NK-92 treated with Interleukin-12 subunit alpha and Interleukin-12 subunit beta, amount 100 ng/mL, for 24 hours (cell line): ENCODE measurements around the gene ENDOU.

ENCODE experiments used
- DNase-seq: peaks from one replicate; lab custom pipeline; 2025; lab: John Stamatoyannopoulos, UW

ENDOU gene

DNA sequence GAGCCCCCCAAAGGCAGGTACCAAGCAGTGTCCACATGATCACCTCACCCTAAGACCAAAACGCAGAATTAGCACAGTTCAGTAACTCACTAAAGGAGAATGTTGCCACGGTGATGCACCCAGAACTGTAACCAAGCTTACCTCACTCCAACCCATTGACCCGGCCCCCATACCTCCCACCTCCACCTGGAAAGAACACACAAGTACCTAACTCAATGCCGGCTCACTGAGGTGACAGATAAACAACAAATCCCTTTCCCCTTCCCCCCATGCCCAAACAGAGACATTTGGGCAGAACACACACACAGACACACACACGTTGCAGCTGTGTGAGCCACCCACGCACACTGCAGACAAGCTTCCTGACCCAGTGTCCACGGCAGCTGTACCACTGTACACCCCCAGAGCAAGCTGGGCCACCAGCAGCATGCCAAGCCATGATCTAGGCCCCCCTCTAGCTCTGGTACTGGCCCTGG lies 32.1 kb upstream of the ENDOU start:
- no peak for DNase-seq

DNA sequence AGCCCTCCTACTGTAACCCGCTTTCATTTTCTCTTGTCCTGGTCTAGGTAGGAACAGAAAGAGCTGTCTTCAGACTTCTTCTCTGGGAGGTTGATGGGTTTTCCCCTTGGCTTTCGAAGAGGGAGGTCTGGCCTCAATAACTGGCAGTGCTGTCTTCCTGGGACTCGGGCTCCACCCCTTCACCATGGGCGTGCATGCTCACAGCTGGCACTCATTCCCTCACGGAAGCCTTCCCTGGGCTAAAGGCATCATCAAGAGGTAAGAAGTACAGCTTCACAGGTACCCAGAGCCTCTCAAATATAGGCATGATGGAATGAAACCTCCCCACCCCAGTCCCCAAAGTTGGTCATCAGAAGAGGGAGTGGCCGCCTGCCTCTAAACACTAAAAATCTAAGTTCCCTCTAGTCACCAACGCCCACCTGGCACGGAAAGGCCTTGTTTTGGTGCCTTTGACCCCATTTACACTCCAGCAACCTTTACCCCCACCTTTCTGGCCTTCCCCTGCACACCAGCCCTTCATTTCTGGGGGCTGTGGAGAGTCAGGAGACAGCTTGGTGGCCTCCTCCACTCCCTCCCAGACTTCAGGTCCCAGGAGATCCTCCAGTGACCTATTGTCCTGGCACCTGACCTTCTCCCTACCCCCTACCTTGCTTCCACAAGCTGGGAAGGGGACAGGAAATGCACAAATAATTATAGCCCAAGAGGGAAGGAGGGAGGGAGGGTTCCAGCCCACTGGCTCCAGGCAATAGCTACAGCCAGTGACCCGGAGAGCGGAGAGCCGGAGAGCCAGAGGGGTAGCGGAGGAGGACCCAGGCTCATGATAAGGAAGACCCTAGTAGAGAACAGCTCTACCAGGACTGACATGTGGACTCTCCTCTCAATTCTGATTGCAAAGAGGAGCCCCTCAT lies 30.6 kb upstream of the ENDOU start:
- no peak for DNase-seq

DNA sequence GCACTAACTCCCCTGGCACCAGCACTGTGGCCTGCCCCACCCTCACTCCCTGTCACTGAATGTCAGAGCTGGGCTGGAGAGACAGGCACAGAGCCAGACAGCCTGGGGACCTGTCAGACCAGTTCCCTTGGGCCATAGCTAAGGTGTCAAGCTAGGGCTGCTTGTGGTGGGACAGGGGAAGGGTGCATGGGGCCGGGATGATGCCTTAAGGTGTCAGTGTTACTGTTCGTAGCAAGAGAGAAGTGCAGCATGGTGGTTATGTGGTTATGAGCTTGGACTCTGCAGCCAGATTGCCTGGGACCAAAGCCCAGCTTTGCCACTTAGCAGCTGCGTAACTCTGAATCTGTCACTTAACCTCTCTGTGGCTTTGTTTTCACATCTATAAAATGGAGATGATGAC lies 29.6 kb upstream of the ENDOU start:
- peak; percentile 67 for DNase-seq

DNA sequence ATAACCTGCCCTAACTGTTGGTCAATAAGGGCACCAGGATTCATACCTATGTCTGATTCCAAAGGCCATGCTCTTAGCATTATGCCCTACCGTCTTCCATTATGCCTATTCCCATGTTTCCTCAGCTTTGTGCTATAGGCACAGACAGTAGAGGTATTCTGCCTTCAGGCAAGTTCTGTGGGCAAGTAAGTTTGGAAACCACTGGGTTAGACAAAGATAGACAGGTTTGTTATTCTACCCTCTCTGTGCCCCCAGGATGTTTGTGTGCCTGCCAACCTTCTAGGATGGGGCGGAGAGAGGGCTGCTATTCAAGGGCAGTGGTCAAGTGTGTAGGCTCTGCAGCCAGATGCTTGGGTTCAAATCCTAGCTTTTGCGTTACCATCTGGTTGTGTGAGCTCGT lies 28.8 kb upstream of the ENDOU start:
- no peak for DNase-seq

DNA sequence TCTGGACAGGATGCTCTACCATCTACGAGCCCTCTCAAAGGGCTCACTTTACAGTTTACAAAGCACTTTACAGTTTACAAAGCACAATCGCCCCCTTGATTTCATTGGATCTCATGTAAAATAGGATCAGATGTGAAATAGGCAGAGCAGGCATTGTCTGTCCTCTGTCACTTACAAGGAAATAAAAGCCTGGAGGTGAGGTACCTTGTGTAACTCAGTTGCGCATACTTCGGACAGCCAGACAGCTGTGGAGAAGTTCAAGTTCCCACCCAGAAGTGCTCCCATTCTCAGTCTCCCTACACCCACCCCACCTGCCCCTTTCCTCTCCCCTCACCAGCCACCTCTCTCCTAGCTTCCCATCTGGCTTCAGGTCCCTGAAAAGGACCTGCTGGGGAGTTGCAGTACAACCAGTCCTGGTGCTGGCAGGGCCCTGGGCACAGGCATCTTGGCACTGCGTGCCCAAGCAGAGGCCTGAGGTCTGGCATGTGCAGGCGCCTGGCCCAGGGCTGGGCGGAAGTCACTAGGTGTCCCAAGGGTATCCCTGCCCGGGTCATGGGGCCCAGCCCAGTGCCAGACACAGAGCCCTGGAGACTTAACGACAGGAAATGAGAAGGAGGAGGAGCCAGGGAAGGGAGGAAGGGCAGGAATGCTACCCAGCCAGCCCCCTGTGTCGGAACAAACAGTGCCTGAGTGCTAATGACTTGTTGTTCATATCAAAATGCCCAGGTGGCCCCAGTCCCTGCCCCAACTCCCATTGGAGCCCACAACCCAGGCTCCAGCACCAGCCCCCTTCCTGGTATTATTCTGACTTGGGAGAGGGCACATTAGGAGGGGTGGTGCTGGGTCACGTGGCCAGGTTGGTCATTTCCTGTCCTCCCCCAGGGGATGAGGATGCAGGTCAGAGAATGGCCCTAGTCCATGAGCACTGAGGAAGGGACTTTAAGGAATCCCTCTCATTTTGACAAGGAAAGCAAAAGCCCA lies 28.0 kb upstream of the ENDOU start:
- no peak for DNase-seq

DNA sequence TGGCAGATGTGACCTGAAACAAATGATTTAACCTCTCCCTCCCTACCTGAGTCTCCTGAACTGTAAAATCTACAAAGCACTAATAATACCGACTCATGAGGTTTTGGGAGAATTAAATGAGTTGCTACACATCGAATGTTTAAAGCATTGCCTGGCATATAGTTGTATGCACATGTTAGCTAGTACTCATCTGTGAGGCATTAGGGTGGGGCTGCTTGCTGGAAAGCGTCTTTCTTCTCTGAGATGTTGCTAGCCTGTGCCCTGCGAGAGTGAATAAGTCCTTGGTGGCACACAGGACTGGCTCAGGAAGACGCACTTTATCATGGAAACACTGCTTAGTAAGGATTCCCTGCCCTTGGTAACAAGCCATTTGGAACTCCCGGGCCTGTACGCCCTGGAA lies 27.3 kb upstream of the ENDOU start:
- no peak for DNase-seq

DNA sequence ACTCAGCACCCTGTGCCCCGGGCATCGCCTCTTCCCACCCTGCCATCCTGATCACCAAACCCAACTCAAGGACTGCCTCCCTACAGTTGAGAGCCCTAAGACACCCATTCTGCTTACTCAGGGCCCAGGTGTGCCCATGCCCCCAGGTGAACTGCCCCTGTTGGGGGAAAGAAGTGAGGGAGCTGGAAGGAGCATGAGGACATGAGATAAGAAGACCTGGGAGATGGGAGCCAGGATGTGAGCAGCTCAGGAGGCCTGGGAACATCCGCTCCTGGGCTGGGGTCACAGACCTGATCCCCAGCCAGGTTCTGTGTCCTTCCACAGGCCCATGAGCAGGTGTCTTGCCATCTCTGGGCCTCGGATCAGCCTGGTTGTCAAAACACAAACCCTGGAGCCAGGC lies 26.8 kb upstream of the ENDOU start:
- DNase-seq = no peak

DNA sequence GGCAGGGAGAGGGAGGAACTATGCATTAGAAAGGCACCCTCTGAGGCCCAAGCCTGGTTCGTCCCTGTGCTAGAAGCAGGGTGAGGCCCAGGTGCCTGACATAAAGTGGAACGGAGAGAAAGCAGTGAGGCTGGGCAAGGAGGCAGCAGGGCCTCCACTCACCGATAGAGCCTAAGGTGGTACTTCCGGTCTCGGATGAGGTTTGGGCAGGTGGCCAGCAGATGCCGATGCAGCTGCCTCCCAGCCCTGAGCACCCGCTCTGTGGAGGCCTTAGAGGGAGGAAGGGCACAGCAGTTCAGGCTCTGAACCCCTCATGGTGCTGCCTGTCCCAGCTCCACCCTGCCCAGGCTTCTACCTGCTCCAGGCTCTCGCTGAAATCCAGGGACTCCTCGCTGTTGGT lies 26.3 kb upstream of the ENDOU start:
- DNase-seq = no peak

DNA sequence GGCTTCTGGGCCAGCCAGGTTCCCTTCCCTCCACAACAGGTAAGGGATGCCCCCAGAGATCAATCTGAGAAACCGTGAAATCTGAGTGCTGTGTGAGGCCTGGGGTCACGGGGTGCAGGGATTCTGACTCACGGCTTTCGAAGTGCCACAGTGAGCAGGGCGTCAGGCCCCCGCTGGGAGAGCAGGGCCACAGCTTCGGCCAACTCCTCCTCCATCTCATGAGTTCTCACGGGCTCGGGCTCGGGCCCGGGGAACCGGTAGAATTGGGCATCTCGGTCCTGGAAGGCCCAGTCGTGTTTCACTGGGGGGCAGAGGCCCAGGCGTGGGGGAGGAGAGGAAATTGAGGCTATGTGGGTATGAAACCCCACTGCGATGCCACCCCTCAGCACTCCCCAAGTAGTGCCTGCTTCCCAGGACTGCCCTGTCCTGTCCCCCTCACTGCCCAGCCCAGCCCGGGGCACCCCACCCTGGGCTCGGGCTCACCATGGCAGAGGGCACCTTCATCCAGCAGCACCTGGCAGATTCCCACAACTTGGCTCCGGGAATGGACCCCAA lies 25.7 kb upstream of the ENDOU start:
- DNase-seq = no peak

DNA sequence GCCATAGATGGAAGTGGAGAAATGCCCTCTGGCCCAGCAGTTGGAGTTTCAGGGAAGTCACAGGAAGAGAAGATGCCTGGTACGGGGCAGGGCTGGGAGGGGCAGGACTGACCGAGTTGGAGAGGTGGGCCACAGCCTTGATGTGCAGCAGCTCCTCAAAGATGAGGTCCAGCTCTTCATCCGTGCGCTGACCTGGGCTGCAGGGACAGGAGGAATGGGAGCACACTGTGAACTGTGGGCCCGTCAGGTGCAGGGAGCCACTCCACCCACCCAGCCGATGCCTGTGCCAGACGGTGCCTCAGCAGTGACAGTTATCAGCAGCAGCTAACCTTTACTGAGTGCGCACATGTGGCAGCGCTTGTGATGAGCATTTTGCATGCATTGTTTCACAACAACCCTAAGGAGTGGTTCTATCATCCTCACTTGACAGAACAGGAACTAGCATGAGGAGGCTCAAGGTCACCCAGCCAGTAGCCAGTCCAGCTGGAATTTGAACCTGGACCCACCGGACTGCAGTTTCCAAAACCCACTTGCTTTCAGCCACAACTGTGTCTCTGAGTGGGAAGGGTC lies 25.0 kb upstream of the ENDOU start:
- DNase-seq = no peak

DNA sequence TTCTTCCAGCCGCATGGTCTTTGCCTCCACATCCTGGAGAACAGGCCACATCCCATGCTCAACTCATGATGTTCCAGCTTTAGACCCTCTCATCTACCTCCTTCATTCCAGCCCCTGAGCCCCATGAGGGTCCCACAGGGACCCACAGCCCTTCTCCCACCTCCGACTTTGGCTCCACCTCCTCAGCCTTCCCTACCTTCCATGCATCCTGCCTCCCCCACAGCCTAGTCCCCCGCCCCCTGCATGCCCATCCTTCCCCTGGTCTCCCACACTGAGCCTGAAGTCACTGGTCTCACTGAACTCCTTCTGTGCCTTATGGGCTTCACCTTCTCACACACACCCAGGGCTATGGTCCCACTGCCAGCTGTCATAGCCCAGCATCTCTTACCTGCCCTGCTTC lies 23.6 kb upstream of the ENDOU start:
- no peak for DNase-seq

DNA sequence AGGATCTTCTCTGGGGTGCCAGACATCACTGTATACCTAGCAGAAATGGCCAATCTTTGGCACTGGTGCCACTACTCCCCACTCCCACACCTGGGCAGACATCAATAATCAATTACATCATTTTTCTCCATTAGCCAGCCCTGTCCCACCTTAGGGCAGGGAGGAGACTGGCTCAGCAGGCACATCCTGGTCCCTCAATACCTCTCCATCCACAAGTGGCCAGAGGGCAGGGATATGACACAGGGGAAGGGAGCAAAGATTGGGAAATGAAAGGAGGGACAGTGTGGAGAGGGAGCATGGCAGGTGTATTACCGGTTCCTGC lies 23.2 kb upstream of the ENDOU start:
- no peak for DNase-seq

DNA sequence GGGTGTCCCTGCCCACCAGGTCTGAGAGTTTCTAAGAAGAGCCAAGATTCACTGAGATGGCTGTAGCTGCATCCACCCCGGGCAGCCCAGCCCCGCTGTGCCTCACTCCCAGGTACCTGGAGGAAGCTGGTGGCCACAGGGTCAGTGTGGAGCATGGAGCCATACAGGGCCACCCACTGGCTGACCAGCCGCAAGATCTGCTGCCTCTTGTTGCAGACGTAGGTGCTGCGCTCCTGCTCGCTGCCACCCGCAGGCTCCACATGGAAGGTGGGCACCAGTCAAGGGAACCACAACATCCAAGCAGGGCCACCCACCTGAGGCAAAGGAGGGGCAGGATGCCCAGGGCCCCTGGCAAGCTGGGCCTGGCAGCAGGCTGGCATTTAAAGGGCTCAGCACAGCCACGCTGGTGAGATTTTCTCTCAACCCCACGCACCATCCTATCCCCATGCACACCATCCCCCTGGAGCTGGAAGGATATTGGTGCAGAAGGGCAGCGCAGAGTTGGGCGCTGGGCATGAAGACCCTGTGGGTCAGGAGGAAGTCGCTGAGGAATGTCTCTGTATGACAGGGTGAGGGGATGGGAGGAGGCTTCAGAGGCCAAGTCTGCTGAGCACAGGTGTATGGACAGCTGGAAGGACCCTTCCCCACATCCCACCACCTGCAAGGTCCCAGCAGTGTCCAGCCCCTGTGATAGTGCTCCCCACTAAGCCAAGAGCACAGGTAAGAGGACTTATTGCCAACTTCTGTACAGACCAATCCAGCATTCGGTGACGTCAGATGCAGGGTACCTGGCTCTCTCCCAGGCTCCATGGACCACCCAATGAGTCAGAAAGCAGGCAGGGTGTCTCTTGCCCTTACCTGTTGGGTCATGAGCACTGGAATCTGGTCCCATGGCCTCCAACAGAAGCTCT lies 22.6 kb upstream of the ENDOU start:
- DNase-seq = no peak

DNA sequence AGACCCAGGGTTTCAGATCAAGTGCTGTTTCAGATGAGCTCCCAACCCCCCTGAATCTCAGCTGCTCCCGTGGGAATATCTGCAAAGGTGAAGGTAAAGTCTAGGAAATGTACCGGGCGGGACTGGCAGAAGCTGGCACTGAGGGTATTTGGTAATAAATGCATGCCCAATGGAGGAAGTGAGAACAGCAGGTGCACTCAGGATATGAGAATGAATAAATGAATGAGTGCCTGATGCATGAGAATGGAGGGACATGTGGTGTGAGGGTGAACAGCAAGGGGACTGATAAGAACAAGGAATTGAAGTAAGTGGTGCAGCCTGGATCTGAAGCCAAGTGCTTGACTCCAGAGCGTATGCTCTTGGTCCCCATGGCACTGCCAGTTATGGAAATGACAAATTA lies 21.8 kb upstream of the ENDOU start:
- no peak for DNase-seq

DNA sequence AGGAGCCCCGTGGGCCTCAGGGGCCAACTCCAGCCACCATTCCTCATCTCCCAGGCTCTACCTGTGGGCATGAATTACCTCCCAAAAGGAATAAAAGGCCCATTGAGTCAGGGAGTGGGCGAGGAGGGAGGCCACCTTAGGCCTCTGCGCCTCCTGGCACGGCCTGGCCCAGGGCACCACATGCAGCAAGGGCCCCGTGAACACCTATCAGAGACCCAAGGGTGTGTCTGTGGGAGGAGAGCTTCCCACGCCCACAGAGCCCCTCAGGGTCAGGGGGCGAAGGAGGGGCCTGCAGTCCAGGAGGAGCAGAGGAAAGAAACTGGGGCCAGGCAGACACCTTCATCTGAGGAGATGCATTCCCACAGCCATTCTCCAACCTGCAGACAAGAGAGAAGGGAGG lies 21.2 kb upstream of the ENDOU start:
- DNase-seq = no peak

DNA sequence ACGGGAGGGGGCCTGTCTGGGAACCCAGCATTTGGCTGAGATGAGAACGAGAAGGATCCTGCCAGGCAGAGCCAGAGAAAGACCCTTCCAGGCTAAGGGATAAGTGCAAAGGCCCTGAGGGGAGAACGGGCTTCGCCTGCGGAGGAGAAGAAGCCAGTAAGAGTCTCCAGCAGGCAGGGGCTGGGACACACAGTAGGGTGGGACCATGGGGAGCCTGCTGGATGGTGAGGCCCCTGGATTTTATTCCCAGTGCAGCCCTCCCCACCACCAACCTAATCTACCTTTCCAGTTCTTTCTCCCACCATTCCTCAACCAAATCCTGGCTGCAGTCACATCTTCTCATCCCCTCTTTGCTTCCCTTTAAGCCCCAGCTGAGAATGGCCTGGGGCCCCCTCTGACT lies 20.8 kb upstream of the ENDOU start:
- no peak for DNase-seq

DNA sequence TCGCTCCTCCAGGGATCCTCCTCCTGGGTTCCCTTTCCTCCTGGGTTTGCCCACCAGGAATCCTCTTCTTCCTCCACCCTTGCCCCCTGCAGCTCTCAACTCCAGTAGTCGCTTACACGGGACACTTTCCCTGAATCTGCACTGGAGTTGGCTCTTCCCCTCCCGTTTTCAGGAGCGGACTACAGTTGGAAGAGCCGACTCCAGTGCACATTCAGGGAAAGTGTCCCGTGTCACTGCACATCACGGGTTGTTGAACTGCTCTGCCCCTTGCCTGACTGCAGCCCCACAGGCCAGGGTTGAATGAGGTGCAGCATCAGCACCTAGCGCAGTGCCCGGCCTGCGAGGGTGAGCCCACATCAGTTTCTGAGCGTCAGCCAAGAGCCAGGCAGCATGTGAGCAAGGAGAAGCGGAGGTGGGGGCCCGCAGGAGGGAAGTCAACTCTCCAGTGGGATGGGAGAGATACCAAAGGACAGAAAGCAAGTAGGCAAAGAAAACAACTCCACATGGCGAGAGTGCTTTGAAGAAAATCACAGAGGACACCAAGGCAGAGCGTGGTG lies 20.3 kb upstream of the ENDOU start:
- DNase-seq = no peak

DNA sequence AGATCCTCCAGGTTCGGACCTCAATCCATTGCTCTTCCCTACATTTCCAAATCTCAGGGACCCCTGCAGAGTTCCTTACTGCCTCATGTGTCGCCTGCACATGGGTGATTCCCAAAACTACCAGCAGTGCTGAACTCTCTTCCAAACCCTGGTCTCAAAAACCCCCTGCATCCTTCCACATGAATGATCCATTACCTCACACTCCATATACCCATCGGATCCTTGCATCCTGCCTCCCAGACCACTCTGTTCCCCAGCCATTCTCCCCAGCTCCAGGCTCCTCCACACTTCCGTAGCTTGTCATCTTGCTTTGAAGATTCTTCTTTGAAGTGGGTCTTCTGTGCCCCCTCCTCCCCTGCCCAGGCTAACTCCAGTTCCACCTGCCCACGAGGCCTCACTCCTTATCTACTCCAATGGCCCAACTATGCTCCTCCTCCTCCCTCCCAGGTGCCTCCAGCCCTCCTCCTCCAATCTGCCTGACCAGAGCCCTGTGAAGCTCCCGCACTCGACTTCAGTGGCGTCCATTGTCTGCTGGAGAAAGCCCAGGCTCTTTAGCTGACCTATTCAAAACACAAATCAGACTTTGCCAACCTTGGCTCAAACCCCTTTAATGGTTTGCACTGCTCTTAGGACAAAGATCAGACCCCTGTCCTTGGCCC lies 19.6 kb upstream of the ENDOU start:
- DNase-seq = no peak

DNA sequence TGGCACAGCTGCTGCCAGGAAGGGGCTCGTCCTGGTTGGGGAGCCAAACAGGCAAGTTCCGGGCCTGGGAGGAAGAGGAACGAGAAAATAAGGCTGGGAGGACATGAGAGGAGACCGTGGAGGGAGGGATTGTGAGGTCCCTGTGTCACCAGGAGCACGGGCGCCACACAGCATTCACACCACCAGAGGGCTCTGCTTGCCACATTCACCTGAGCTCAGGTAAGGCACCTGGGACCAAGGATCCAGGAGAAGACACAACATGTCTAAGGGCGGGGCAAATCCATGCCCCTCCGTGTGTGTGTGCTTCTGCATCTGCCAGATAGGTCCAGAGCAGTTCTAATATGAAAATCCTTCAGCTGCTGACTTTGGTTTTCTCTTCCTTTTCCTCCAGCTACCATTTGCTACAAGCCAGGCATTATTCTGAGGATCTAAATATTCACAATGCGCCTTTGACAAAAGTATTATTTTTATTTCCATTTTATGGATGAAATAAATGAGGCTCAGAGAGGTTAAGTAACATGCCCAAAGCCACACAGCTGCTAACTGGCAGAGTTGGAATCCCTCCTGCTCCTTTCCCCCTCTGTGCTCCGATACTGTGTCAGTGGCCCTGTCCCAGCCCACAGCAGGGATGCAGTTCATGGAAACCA lies 18.8 kb upstream of the ENDOU start:
- DNase-seq = no peak

DNA sequence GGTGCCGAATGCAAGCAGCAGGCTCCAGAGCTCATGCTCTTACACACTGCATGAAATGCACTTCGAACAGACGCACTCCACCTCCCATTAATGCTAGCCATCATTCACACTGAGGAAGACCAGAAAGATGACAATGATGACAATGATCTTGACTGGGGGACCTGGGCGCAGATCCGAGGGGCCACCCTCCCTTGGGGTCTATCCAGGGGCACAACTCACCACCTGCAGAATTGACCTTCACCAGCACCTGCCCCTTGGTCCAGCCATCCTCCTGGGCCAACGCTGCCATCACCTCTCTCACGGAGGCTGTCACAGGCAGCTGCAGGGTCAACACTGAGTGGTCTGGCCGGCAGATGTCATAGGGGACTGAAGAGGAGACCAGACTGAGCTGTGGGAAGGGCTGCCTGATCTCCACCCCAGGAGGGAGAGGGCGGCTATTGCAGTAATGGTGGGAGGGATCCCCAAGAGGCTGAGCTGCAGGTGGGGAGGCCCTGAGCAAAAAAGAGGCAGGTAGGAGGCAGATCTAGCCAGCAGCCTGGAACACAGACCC lies 18.1 kb upstream of the ENDOU start:
- DNase-seq = no peak
